Measurements from ENCODE around the gene AHCYL1.
"Not testable (repeated sequence)": the region's sequence is repeated elsewhere in the genome, so short reads cannot be mapped to it uniquely, and the experiment has no call there.

Gene AHCYL1

DNA sequence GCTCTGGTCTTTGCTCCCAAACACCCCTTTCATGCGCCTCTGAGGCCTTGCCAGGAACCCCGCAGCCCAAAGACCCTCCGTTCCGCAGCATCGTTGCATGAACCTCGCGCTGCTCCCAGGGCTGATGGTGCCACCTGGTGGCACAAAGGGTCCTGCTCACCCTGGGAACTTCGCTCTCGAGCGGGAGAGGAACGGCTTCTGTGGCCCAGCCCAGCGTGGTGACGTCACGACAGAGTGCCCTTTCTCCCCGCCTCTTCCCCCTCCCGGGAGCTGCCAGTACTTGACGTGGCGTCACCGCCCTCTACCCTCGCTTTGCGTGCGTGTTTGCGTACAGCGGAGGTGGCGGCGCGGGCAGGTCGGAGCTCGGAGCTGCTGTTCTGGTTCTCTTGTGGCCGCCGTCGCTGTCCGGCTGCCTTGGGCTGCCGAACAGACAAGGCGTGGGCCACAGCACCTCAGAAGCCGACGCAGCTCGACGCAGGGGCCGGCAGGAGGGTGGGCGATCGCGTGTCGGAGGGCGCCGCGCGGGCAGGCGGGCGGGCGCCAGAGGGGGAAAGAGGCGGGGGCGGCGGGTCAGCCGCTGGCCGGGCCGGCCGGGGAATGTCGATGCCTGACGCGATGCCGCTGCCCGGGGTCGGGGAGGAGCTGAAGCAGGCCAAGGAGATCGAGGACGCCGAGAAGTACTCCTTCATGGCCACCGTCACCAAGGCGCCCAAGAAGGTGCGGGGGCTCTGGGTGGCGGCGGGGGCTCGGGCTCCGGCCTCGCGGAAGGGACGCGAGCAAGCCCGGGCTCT lies at the start of gene AHCYL1:
AHCYL1 (plus strand) TSS at position 310 of the 791 bp plus-strand sequence; CDS start at position 598, 288 bp downstream.
- peak; percentile 95 to 97 for DNase-seq

DNA sequence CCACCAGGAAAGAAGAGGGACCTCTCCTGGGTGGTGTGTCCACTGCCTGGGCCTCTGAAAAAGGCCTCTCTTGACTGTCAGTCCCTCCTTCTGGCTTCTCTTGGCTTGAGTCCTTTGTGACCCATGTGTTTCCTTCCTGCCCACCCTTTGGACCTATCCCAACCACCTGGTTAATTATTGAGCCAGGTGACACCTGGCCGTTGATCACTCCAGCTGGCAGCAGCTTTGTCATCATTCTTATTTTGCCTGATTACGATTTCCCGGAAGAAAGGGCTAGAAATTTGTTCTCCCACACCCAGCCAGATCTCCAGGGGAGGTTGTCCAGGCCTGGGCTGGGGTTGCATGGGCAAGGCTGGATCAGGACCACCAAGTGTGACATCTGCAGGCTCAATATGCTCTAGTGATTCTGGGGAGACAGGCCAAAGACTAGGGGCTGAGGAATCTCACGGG lies 49.1 kb upstream of the AHCYL1 start:
- DNase-seq = no peak

DNA sequence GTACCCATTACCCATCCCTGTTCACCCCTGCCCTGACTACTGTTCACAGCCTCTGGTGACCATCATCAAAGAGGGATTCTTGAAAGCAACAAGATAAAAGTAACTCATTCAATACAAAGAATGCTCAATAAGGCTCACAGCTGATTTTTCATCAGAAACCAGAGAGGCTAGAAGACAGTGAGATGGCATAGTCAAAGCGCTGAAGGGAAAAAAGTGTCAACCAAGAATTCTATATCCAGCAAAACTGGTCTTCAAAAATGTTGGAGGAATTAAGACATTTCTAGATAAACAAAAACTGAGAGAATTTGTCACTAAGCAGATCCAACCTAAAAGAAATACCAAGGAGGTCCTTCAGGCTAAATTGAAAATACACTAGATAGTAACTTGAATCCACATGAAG lies 46.8 kb upstream of the AHCYL1 start:
- DNase-seq = no peak

DNA sequence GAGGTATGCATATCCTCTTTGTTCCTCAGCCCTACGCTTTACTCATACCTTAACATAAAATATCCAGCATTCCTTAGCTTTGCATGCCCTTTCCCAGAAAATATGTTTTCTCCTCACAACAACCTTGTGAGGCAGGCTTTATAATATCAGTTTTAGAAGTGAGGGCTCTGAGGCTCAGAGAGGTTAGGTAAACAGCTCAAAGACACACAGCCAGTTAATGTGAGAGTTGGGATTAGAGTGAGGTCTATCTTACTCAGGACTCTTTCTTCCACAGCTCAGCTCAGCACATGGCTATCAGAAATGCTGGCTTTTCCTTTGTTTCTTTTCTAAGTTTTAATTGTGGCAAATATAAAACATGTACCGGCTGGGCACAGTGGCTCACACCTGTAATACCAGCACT lies 46.0 kb upstream of the AHCYL1 start:
- DNase-seq = no peak

DNA sequence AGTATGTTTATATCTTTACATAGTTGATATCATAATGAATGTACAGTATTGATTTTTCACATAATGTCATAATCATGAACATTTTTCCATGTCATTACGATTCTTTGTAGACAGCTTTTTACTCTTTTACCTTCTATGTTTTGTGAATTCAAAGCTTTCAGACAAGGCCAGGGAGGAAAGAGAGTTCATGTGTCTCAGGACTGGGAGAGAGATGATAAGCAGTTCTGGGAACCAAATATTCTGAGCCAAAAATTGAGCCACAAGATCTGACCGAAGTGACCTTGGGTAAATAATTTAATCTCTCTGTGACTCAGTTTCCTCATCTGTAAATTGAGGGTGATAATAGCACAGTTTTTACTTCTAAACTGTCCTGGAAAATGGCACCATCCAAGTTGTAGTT lies 42.1 kb upstream of the AHCYL1 start:
- DNase-seq = no peak

DNA sequence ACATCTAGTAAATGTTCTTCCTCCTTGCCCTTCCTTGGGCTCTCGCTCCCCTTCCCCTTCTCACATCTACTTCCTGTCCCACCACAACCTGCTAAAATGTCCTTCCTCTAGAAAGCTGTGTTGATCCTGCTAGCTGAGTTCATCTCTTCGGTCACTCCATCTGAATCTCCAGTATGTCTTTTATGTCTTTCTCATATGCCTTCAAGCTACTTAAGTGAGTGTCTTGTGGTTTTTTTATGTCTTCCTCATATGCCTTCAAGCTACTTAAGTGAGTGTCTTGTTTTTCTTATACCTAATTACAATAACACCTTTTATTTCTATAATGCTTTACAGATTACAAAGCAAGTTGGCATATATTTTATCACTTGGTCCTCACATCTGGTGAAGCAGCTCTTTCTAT lies 40.0 kb upstream of the AHCYL1 start:
- no peak for DNase-seq

DNA sequence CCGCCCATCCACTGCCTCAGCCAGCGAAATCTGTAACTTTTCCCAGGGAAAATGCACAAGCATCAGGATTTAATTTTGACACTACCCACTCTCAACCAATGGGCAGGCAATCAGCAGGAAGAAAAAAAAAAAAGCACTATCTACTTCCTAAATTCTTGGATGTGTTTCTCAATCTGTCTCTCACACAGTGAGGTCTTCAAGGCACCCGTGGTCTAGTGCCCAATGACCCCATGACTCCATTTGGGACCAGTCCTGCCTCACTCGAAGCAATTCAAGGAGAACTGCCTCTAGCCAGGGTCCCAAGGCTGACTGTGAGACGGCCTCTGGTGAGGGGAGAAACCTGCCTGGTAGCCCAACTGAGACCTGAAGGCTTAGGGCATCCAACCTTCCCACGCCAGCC lies 38.1 kb upstream of the AHCYL1 start:
- no peak for DNase-seq

DNA sequence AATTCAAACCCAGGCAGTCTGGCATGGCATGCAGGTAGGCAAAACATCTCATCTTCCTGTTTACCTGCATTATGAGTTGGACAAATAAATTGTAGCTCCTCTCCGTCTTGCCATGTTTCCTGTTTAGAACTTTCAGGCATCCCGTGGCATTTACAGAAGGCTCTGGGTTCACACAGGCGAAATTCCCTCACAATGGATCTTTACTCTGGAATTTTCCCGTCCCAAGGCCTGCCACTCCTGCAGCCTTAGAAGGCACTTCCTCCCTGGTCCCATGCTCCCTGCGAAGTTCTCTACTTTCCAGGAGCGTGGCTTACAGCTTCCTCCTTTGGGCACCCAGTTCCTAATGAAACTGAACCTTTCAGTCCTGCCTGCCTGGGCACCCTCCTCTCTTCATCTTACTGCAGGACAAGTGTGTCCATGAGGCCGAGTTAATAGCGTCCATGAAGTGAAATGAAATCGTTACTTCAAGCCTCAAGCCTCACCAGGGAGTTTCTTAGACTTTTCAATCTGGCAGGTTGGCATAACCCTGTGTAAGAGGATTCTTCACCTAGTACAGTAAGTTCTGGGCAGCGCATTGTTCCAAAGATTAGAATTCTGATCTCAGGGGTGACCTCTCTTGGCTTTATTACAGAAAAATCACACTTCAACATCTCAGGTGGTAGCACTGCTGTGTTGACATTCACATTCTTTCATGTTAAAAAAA lies 36.8 kb upstream of the AHCYL1 start:
- DNase-seq = no peak

DNA sequence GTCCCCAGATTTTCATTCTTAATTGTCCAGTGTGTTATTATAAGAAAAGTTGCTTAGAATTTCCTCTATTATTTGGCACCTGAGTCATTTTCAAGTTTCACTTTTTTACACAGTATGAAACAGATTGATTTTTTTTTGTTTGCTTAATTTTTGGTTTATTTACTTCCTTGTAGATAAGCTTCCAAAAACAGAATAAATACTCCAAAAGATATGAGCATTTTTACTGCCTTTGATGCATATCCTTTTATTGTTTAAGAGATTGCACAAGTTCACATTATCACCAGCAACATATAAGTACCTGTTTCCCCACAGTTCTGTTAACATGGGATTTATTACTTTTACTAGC lies 36.3 kb upstream of the AHCYL1 start:
- DNase-seq = no peak

DNA sequence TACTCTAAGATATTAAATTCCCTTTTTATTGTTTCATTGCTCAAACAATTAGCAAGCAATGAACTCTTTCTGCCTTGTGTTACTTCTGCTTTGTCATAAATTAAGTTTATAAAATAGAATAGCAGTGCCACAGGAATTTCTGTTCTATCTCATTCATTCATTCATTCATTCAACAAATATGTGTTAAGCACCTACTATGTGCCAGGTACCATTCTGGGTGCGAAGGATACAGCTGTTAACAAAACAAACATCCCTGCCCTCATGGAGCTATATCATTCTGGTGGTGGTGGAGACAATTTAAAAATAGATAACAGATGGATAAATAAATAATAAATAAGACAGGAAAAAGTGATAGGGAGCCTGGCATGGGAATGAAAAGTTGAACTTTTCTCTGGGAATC lies 34.5 kb upstream of the AHCYL1 start:
- DNase-seq = no peak

DNA sequence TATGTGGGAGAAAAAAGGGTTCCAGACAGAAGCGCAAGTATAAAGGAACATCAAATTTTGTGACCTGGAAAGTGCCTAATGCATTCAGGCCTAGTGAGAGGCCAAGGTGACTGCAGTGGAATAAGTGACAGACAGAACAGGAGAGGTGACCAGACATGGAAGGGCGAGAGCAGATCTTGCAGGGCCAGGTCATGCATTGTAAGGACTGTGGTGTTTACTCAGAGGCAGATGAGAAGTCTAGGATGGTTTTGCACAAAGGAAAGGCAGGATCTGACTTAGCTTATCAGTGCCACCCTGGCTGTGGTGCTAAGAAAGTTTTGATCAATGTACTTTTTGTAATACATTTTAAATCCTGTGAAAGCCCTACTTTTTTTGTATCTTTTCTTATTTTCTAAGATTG lies 34.1 kb upstream of the AHCYL1 start:
- DNase-seq = no peak

DNA sequence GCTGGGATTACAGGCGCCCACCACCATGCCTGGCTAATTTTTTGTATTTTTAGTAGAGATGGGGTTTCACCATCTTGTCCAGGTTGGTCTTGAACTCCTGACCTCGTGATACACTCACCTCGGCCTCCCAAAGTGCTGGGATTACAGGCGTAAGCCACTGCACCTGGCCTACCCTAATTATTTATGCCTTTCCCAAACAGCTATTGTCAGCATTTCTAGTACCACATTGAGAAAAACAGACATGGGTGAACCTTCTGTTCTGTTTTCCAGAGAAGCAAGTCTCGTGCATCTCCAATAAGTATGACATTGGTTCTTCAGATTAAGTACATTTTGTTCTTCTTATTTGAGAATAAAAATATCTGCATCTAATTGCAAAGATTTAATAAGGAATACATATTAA lies 33.1 kb upstream of the AHCYL1 start:
- not testable (repeated sequence) for DNase-seq

DNA sequence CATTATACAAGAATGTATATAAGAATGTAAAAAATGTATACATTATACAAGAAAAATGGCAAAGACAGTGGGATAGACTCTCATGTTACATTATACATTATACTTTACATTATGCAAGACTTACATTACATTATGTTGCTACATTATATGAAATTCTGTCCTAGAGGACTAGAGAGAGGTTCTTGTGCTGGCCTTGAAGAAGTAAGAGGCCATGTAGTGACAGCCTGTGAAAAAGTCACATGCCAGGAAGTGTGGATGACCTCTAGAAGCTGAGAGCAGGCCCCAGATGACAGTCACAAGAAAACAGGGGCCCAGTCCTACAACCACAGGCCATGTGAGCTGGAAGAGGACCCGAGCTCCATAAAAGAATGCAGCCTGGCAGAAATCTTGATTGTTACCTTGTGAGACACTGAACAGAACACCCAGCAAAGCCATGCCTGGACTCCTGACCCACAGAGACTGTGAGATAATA lies 30.5 kb upstream of the AHCYL1 start:
- no peak for DNase-seq

DNA sequence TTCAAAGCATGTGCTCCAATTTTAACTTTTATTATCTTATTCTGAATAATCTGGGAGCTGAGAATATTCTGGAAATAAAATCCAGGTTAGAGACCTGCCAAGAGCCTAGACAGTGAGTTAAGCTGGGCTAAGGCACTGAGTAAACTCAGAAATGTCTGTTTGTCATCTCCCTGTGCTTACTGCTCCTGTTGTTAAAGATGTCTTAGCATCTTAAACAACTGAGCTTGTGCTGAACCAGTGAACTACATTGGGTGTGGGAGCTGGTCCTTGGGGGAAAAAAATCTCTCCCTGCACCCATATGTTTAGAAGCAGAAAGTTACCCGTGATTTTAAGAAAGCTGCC lies 25.0 kb upstream of the AHCYL1 start:
- DNase-seq = no peak

DNA sequence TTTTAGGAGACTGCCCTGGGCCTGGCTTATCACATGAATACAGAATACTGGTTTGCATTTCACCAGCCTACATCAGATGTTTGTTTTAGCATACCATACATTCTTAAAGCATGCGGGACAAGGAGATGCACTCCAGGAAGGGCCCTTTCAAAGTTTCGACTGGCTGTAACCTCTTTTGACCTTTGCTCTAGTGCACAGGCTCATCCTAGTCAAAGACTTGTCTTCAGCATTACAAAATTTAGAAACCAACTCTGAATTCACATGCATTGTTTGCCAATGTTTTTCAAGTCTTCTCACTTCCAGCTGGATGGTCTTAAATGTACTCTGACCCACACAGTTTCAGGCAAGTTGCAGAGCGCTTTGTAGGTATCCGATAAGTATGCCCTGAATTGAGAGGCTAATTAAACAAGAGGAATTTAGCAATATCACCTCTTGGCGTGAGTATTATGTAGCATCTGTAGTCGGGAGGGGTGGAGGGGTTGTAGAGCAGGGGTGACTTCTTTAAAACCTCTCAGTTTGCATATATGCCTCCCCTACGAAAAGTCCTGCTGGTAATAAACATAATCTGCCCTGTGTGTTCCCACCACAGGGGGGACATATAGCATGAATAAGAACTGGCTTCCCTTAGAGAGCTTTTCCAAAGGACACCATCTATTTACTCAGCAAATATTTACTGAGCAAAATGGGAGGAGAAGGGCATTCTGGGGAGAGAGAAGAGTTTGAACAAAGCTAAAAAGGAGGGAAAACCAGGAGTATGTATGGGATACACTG lies 24.4 kb upstream of the AHCYL1 start:
- DNase-seq = peak; percentile 5 to 14

DNA sequence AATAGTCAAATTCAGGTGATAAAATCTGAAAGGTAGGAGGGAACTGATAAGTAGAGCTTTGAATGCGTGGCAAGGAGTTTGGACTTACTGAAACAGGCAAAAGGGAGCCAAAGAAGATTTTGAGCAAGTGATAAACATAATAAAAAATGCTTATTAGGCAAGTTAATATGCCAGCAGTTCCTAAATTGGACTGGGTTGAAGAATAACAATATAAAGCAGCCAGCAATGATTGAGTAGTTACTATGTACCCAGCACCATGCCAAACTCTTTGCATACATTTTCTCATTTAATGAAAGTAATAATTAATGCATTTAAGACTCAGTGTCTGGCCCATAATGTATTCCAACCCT lies 23.8 kb upstream of the AHCYL1 start:
- no peak for DNase-seq

DNA sequence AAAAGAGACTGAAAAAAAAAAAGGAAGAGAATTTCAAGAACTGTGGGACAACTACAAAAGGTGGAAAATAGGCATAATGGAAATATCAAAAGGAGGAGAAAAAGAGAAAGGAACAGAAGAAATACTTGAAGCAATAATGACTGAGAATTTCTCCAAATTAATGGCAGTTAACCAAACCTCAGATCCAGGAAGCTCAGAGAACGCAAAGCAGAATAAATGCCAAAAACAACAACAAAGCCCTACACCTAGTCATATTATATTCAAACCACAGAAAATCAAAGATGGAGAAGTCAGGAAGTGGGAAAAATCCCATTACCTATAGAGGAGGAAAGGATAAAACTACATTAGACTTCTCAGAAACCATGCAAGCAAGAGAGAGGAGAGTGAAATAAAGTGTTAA lies 20.7 kb upstream of the AHCYL1 start:
- DNase-seq = no peak

DNA sequence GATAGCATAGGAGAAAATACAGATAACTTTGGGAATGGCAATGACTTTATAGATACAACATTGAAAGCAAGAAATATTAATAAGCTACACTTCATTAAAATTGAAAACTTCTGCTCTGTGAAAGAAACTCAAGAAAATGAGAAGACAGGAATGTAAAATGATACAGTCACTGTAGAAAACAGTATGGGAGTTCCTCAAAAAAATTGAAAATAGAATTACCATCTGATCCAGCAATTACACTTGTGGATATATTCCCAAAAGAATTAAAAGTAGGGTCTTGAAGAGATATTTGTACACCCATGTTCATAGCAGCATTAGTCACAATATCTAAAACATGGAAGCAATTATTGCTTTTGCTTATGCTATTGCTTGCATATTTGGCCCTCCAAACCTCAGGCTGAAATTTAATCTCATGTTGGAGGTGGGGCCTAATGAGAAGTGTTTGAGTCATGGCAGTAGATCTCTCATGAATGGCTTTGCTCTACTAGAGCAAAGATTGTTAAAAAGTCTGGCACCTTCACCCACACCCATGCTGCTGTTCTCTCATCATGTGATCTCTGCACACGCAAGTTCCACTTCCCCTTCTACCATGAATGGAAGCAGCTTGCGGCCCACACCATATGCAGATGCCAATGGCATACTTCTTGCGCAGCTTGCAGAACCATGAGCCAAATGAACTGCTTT lies 15.3 kb upstream of the AHCYL1 start:
- no peak for DNase-seq

DNA sequence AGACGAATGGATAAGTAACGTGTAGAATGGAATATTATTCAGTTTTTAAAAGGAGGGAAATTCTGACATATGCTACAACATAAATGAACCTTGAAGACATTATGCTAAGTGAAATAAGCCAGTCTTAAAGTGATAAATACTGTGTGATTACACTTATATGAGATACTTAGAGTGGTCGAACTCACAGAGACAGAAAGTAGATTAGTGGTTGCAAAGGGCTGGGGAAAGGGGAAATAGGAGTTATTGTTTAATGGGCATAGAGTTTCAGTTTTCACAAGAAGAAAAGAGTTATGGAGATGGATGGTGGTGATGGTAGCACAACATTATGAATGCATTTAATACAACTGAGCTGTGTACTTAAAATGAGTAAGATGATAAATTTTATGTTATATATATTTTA lies 14.7 kb upstream of the AHCYL1 start:
- no peak for DNase-seq

DNA sequence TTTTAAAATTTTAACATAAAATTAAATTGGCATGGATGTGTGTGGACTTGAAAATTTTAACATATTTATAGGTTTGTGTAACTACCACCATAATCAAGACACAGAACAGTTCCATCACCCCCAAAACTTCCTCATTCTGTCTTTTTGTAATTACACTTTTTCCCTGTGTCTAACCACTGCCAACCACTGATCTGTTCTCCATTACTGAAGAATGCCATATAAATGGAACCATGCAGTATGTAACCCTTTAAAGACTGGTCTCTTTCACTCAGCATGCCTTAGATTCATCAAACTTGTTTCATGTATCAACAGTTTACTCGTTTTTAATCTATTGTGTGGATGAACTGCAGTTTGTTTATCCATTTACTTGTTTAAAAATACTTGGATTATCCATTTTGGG lies 13.0 kb upstream of the AHCYL1 start:
- no peak for DNase-seq

DNA sequence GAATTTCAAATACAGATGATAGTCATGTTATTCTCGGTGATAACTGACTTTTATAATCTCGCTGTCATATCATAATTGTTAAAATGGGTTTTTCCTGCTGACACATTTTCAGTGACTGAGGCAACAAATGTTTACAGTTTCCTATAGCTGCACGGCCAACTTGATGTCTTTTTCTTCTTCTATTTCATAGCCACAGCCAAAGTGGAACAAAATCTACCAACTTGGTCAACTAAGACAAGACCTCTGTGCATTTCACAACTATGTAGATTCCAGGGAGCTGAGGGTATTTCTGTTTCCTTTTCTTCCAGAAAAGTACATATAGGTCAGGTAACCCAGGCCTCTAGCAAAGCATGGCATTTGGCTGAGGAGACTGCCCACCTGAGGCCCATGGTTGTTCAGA lies 10.4 kb upstream of the AHCYL1 start:
- no peak for DNase-seq

DNA sequence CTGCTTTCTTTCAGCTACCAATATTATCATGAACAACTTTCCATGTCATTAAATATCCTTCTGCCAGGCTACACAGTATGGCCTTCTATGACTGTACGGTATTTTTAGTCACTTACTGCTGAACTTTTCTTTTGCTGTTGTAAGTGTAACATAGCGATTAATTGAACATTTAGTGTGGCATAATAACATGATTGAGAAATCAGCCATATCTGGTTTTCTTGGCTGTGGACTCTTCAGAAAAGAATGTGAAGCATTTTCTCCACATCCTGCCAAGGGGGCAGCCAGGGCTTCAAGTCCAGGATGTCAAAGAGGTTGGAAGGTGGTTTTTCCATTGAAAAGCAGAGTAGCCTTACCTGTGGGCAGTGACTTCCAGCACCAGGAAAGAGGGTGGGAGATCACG lies 8.8 kb upstream of the AHCYL1 start:
- no peak for DNase-seq

DNA sequence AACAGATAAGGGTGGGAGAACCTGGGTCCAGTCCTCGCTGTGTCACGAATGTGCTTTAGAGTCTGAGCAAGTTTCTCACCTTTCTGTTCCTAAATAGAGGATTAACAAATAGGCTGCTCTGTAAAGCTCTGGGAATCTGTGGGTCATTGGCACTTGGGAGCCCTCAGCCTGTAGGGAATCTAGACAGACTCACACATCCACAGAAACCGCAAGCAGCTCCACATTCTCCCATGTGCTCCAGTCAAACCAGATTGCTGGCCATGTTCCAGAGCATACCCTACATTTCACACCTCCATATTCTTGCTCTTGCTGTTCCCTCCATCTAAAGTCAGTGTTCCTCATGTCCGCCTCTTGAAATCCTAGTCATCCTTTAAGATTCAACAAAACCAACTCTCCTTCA lies 7.8 kb upstream of the AHCYL1 start:
- no peak for DNase-seq

All from NCI-H187 (cell line).